ENCODE measurements around the gene ADAMTS1.

- TF ChIP-seq POLR2A (IDR thresholded peaks at IDR 0.05) (no peak), CTCF (IDR thresholded peaks at IDR 0.05) (no peak)
These were observed 30.8 kb downstream of the ADAMTS1 start for GRCh38 chr21:26814386-26814785.
